C4-2B (cell line): ENCODE data around the gene CDH23.

Experiments
- CTCF ChIP-seq: fragments of 450-650 bp; conservative IDR thresholded peaks from 2 replicates; pipeline ENCODE4 v1.5.1; 2017; ENCODE audit warnings: mild to moderate bottlenecking
- ZFX ChIP-seq: fragments of 450-650 bp; IDR thresholded peaks from 2 replicates; pipeline ENCODE4 v1.6.1; 2017

- TF ChIP-seq CTCF = no peak
- TF ChIP-seq ZFX = no peak
These were observed 317.9 kb downstream of the CDH23 start for GRCh38 chr10:71714592-71714991.
